Natural killer cell (primary cell): ENCODE measurements around the gene RALA. TPM values are rescaled to one million over a fixed set of nuclear protein-coding genes. Genes with fewer than 3 reads are reported as not detected.
"Not testable (repeated sequence)": the region's sequence is repeated elsewhere in the genome, so short reads cannot be mapped to it uniquely, and the experiment has no call there.

Experiments
- ATAC-seq, 3 donors: fragments of 150-1000 bp in 2 of 3; fragments of 200-7000 bp in 1 of 3; cut with Tn5 transposase; 1 replicate in 1 of 3; 2 replicates in 2 of 3; pipeline ENCODE4 v1.10.0; 2021; ENCODE audit warnings: mild to moderate bottlenecking in 2 of 3, moderate library complexity in 2 of 3
- DNase-seq, 2 donors: peaks; one replicate each; pipeline versions ENCODE4 v3.0.0 to v3.0.0-alpha.2; 2013 to 2021; ENCODE audit warnings: mixed read lengths in 1 of 2
- H3K27ac ChIP-seq: one replicate; pipeline ENCODE4 v1.5.1; 2013; ENCODE audit warnings: mild to moderate bottlenecking, low read length
- H3K27me3 ChIP-seq: one replicate; pipeline ENCODE4 v1.6.1; 2013; ENCODE audit warnings: low read length; ENCODE audit not compliant: control insufficient read depth, insufficient read depth
- H3K36me3 ChIP-seq: one replicate; pipeline ENCODE4 v1.6.1; 2013; ENCODE audit warnings: low read length; ENCODE audit not compliant: control insufficient read depth, insufficient read depth
- H3K4me1 ChIP-seq: one replicate; pipeline ENCODE4 v1.6.1; 2013; ENCODE audit warnings: low read length; ENCODE audit not compliant: control insufficient read depth, insufficient read depth
- H3K4me3 ChIP-seq: one replicate; pipeline ENCODE4 v1.5.1; 2013; ENCODE audit warnings: low read length
- H3K9me3 ChIP-seq: one replicate; pipeline ENCODE4 v1.6.1; 2013; ENCODE audit warnings: low read length; ENCODE audit not compliant: control insufficient read depth, insufficient read depth
- H3K27ac Mint-ChIP-seq, 2 donors: one replicate each; pipeline ENCODE4 v1.8.0; 2022; ENCODE audit warnings: mild to moderate bottlenecking in 2 of 2, mixed read lengths in 2 of 2, moderate library complexity in 1 of 2
- H3K27me3 Mint-ChIP-seq, 2 donors: one replicate each; pipeline ENCODE4 v1.8.0; 2022; ENCODE audit warnings: low read depth in 2 of 2, mixed read lengths in 2 of 2
- H3K36me3 Mint-ChIP-seq: one replicate; pipeline ENCODE4 v1.8.0; 2022; ENCODE audit warnings: mixed read lengths
- H3K4me1 Mint-ChIP-seq, 2 donors: one replicate each; pipeline ENCODE4 v1.8.0; 2022; ENCODE audit warnings: mixed read lengths in 2 of 2
- H3K4me3 Mint-ChIP-seq: one replicate; pipeline ENCODE4 v1.8.0; 2022; ENCODE audit warnings: mild to moderate bottlenecking, moderate library complexity, mixed read lengths
- H3K9me3 Mint-ChIP-seq, 2 donors: one replicate each; pipeline ENCODE4 v1.8.0; 2022; ENCODE audit warnings: mixed read lengths in 2 of 2
- CTCF ChIP-seq: fragments of 200-600 bp; IDR thresholded peaks from one replicate; pipeline ENCODE4 v1.8.0; 2022; ENCODE audit warnings: antibody characterized with exemption
- WGBS: methylation state at CpG from one replicate; pipeline ENCODE4 v1.1.7; 2013; ENCODE audit warnings: missing lambda C conversion rate; ENCODE audit not compliant: insufficient coverage; 5-methylcytosine and 5-hydroxymethylcytosine counted together
- intact Hi-C: fragments of 100-400 bp; cut with micrococcal nuclease; formaldehyde crosslinking; loops from one replicate; pipeline ENCODE4 v1.14.2; 2022
- total RNA-seq, 4 donors: library from RNA; stranded (reverse); fragments of 120-200 nt in 1 of 4; gene quantifications; one replicate each; pipeline versions ENCODE4 v1.2.3 to v1.2.4, GENCODE V29; 2013 to 2022

Gene RALA
- total RNA-seq, 3 donors from 2014 or later (not counting 1 experiment from before 2014, with no cell fraction given), result 10.2 to 22.0 (median 16.8) TPM

GRCh38 chr7:39678930-39679709 lies 55.7 kb downstream of the RALA start:
- no peak overlapping the region for H3K27ac ChIP-seq
- no peaks in the 10 kb centered on the region for H3K36me3 ChIP-seq
- H3K4me1 Mint-ChIP-seq, result peaks cover 19 to 35% of the 10 kb centered on the region in 2 donors
- no peak overlapping the region for H3K4me3 ChIP-seq
- intact Hi-C loops, result no loop called here
- H3K27me3 ChIP-seq, result no peaks in the 10 kb centered on the region
- no peaks in the 10 kb centered on the region for H3K27me3 Mint-ChIP-seq
- ATAC-seq (no peak), DNase-seq (no peak)
- H3K36me3 Mint-ChIP-seq, result peaks cover 6% of the 10 kb centered on the region
- no peaks in the 10 kb centered on the region for H3K4me1 ChIP-seq
- 97% methylated on average over 3 of the region's 6 CpGs for WGBS
- peaks cover 3% of the 10 kb centered on the region for H3K9me3 ChIP-seq
- no peak overlapping the region for H3K4me3 Mint-ChIP-seq
- no peak overlapping the region for H3K27ac Mint-ChIP-seq
- TF ChIP-seq CTCF, result no peak
- H3K9me3 Mint-ChIP-seq, result no peaks in the 10 kb centered on the region

- H3K36me3 ChIP-seq, H3K27me3 Mint-ChIP-seq, H3K4me3 Mint-ChIP-seq, intact Hi-C loops, H3K27ac Mint-ChIP-seq, DNase-seq, H3K4me3 ChIP-seq, H3K36me3 Mint-ChIP-seq, H3K27me3 ChIP-seq, H3K9me3 ChIP-seq, H3K27ac ChIP-seq, H3K4me1 ChIP-seq, H3K9me3 Mint-ChIP-seq, ATAC-seq: not testable (repeated sequence)
- H3K4me1 Mint-ChIP-seq, result peaks cover 20 to 38% of the 10 kb centered on the region in 2 donors
- WGBS, result 95% methylated on average over 8 of the region's 9 CpGs
Observed at GRCh38 chr7:39679874-39680273, 56.5 kb downstream of the RALA start.

- Histone ChIP-seq H3K27me3 (no peaks in the 10 kb centered on the region), H3K4me3 (no peak overlapping the region), H3K27ac (no peak overlapping the region), H3K36me3 (no peaks in the 10 kb centered on the region), H3K9me3 (peaks cover 1% of the 10 kb centered on the region), H3K4me1 (no peaks in the 10 kb centered on the region)
- Mint-ChIP-seq H3K36me3 (peaks cover under 1% of the 10 kb centered on the region), H3K4me3 (no peak overlapping the region), H3K27me3 (no peaks in the 10 kb centered on the region), H3K9me3 (no peaks in the 10 kb centered on the region), H3K27ac (no peak overlapping the region), H3K4me1 (peaks cover 24 to 30% of the 10 kb centered on the region in 2 donors)
- 98% methylated on average over 3 of the region's 3 CpGs for WGBS
- intact Hi-C loops, result no loop called here
- no peak for TF ChIP-seq CTCF
- DNase-seq (no peak), ATAC-seq (no peak)
Observed at GRCh38 chr7:39681887-39682441, 58.6 kb downstream of the RALA start.

- H3K27ac ChIP-seq, result no peak overlapping the region
- no peak overlapping the region for H3K4me3 ChIP-seq
- Mint-ChIP-seq H3K9me3 (no peaks in the 10 kb centered on the region), H3K27me3 (no peaks in the 10 kb centered on the region), H3K4me3 (no peak overlapping the region), H3K36me3 (no peaks in the 10 kb centered on the region), H3K27ac (peak overlapping the region in 1 of 2 donors; percentile 10), H3K4me1 (peaks cover 24 to 30% of the 10 kb centered on the region in 2 donors)
- H3K9me3 ChIP-seq, result no peaks in the 10 kb centered on the region
- H3K36me3 ChIP-seq, result peaks cover 3% of the 10 kb centered on the region
- DNase-seq (no peak), ATAC-seq (no peak)
- intact Hi-C loops, result no loop called here
- no peak for TF ChIP-seq CTCF
- no peaks in the 10 kb centered on the region for H3K27me3 ChIP-seq
- no peaks in the 10 kb centered on the region for H3K4me1 ChIP-seq
- WGBS, result 88% methylated on average over 2 of the region's 2 CpGs
Observed at GRCh38 chr7:39683216-39683845, 60.0 kb downstream of the RALA start.
